ENCODE measurements around the gene C6orf62.
"Not testable (repeated sequence)": the region's sequence is repeated elsewhere in the genome, so short reads cannot be mapped to it uniquely, and the experiment has no call there.

- TF ChIP-seq JUND (IDR thresholded peaks at IDR 0.05); REST (IDR thresholded peaks at IDR 0.05; ENCODE audit: low read depth, low read length); MAX (IDR thresholded peaks at IDR 0.05; ENCODE audit: low read depth); CTCF (IDR thresholded peaks at IDR 0.05); POLR2AphosphoS5 (IDR thresholded peaks at IDR 0.05; ENCODE audit: low read depth, low read length); EP300 (IDR thresholded peaks at IDR 0.05; ENCODE audit: borderline replicate concordance in 1 of 2, low read depth in 1 of 2, low read length in 1 of 2); GABPA (IDR thresholded peaks at IDR 0.05; ENCODE audit: low read depth); RAD21 (IDR thresholded peaks at IDR 0.05; ENCODE audit: low read length): not testable (repeated sequence)
These were observed 47.9 kb downstream of the C6orf62 start for GRCh38 chr6:24671077-24671476.
